H9 (cell line): ENCODE data around the gene RDH14. TPM values are rescaled to one million over a fixed set of nuclear protein-coding genes. Genes with fewer than 3 reads are reported as not detected.

ENCODE experiments used
- DNase-seq: peaks from one replicate; pipeline ENCODE4 v3.0.0-alpha.2; 2017
- H2AFZ ChIP-seq: one replicate; pipeline ENCODE4 v1.6.1; 2013; ENCODE audit warnings: mild to moderate bottlenecking, low read length, control low read depth, moderate library complexity
- H2AK5ac ChIP-seq: 2 replicates; pipeline ENCODE4 v1.6.1; 2013; ENCODE audit warnings: low read length, control low read depth, mixed read lengths; ENCODE audit not compliant: insufficient read length
- H2BK120ac ChIP-seq: one replicate; pipeline ENCODE4 v1.6.1; 2013; ENCODE audit warnings: low read depth, mild to moderate bottlenecking, low read length, control low read depth, inconsistent platforms; ENCODE audit not compliant: poor library complexity, severe bottlenecking
- H2BK12ac ChIP-seq: 2 replicates; pipeline ENCODE4 v1.6.1; 2013; ENCODE audit warnings: low read length, control low read depth, mixed read lengths, low read depth; ENCODE audit not compliant: insufficient read length
- H2BK15ac ChIP-seq: 2 replicates; pipeline ENCODE4 v1.6.1; 2013; ENCODE audit warnings: low read depth, low read length, control low read depth
- H2BK20ac ChIP-seq: one replicate; pipeline ENCODE4 v1.6.1; 2013; ENCODE audit warnings: low read depth, mild to moderate bottlenecking, low read length, control low read depth, inconsistent platforms; ENCODE audit not compliant: poor library complexity, severe bottlenecking
- H2BK5ac ChIP-seq: 2 replicates; pipeline ENCODE4 v1.6.1; 2013; ENCODE audit warnings: low read length, control low read depth, mixed read lengths; ENCODE audit not compliant: insufficient read length
- H3K14ac ChIP-seq: 2 replicates; pipeline ENCODE4 v1.6.1; 2013; ENCODE audit warnings: low read length, control low read depth; ENCODE audit not compliant: insufficient read depth
- H3K18ac ChIP-seq: 2 replicates; pipeline ENCODE4 v1.6.1; 2013; ENCODE audit warnings: low read depth, mild to moderate bottlenecking, mixed read lengths, low read length, control low read depth; ENCODE audit not compliant: insufficient read length
- H3K23ac ChIP-seq: 2 replicates; pipeline ENCODE4 v1.6.1; 2013; ENCODE audit warnings: low read length, control low read depth, mixed read lengths, low read depth; ENCODE audit not compliant: insufficient read length
- H3K23me2 ChIP-seq: 2 replicates; pipeline ENCODE4 v1.6.1; 2013; ENCODE audit warnings: low read depth, mild to moderate bottlenecking, mixed read lengths, low read length, control low read depth; ENCODE audit not compliant: insufficient read length, poor library complexity, severe bottlenecking
- H3K27ac ChIP-seq: 2 replicates; pipeline ENCODE4 v1.5.1; 2013; ENCODE audit warnings: low read length, control low read depth, mixed read lengths, low read depth; ENCODE audit not compliant: insufficient read length
- H3K27me3 ChIP-seq: 2 replicates; pipeline ENCODE4 v1.6.1; 2013; ENCODE audit warnings: low read length, control low read depth, inconsistent platforms; ENCODE audit not compliant: insufficient read depth
- H3K4ac ChIP-seq: 2 replicates; pipeline ENCODE4 v1.6.1; 2013; ENCODE audit warnings: low read depth, mild to moderate bottlenecking, control low read depth, inconsistent platforms, low read length, moderate library complexity
- H3K4me1 ChIP-seq: 2 replicates; pipeline ENCODE4 v1.6.1; 2013; ENCODE audit warnings: low read length, control low read depth, inconsistent platforms; ENCODE audit not compliant: insufficient read depth
- H3K4me2 ChIP-seq: 2 replicates; pipeline ENCODE4 v1.6.1; 2013; ENCODE audit warnings: low read length, control low read depth, mixed read lengths; ENCODE audit not compliant: insufficient read length, insufficient read depth
- H3K56ac ChIP-seq: 2 replicates; pipeline ENCODE4 v1.6.1; 2013; ENCODE audit warnings: low read depth, mild to moderate bottlenecking, mixed read lengths, low read length, control low read depth; ENCODE audit not compliant: insufficient read length
- H3K79me1 ChIP-seq: 2 replicates; pipeline ENCODE4 v1.6.1; 2013; ENCODE audit warnings: low read depth, mild to moderate bottlenecking, moderate library complexity, low read length, control low read depth, inconsistent platforms; ENCODE audit not compliant: insufficient read depth, poor library complexity, severe bottlenecking
- H3K79me2 ChIP-seq: 2 replicates; pipeline ENCODE4 v1.6.1; 2013; ENCODE audit warnings: low read length, control low read depth, inconsistent platforms; ENCODE audit not compliant: insufficient read depth
- H3K9ac ChIP-seq: 2 replicates; pipeline ENCODE4 v1.6.1; 2013; ENCODE audit warnings: low read length, control low read depth, mixed read lengths; ENCODE audit not compliant: insufficient read length; ENCODE audit errors: extremely low read depth
- H3K9me3 ChIP-seq: one replicate; pipeline ENCODE4 v1.6.1; 2013; ENCODE audit warnings: low read depth, low read length, inconsistent platforms; ENCODE audit not compliant: control insufficient read depth
- H3T11ph ChIP-seq: one replicate; pipeline ENCODE4 v1.6.1; 2013; ENCODE audit warnings: mild to moderate bottlenecking, low read length, control low read depth, inconsistent platforms
- H4K20me1 ChIP-seq: one replicate; pipeline ENCODE4 v1.6.1; 2013; ENCODE audit not compliant: control insufficient read depth, insufficient read length, insufficient read depth
- H4K5ac ChIP-seq: 2 replicates; pipeline ENCODE4 v1.6.1; 2013; ENCODE audit warnings: low read depth, mild to moderate bottlenecking, mixed read lengths, low read length, control low read depth; ENCODE audit not compliant: insufficient read length
- H4K8ac ChIP-seq: replicated peaks from 2 replicates; pipeline ENCODE4 v1.6.1; 2013; ENCODE audit warnings: low read length, control low read depth, mixed read lengths, low read depth; ENCODE audit not compliant: insufficient read length
- H4K91ac ChIP-seq: 2 replicates; pipeline ENCODE4 v1.6.1; 2013; ENCODE audit warnings: low read depth, mild to moderate bottlenecking, moderate library complexity, mixed read lengths, low read length, control low read depth; ENCODE audit not compliant: insufficient read length
- H3K27ac Mint-ChIP-seq, 3 experiments: 2 replicates in 2 of 3; 3 replicates in 1 of 3; pipeline ENCODE4 v1.8.0; 2020 to 2021; ENCODE audit warnings: mixed read lengths in 3 of 3, mild to moderate bottlenecking in 1 of 3, moderate library complexity in 1 of 3
- H3K27me3 Mint-ChIP-seq: 2 replicates; pipeline ENCODE4 v1.8.0; 2021; ENCODE audit warnings: low read depth, mild to moderate bottlenecking, moderate library complexity, mixed read lengths
- H3K36me3 Mint-ChIP-seq, 3 experiments: 2 replicates in 2 of 3; 3 replicates in 1 of 3; pipeline ENCODE4 v1.8.0; 2020 to 2021; ENCODE audit warnings: low read depth in 3 of 3, mixed read lengths in 3 of 3; ENCODE audit not compliant: insufficient read depth in 1 of 3
- H3K4me1 Mint-ChIP-seq, 2 experiments: 2 replicates each; pipeline ENCODE4 v1.8.0; 2020; ENCODE audit warnings: mixed read lengths in 2 of 2
- H3K4me3 Mint-ChIP-seq, 2 experiments: 2 replicates in 1 of 2; 3 replicates in 1 of 2; pipeline ENCODE4 v1.8.0; 2020 to 2021; ENCODE audit warnings: mild to moderate bottlenecking in 2 of 2, mixed read lengths in 2 of 2, moderate library complexity in 1 of 2
- H3K9me3 Mint-ChIP-seq, 2 experiments: 2 replicates in 1 of 2; 3 replicates in 1 of 2; pipeline ENCODE4 v1.8.0; 2020; ENCODE audit warnings: mild to moderate bottlenecking in 2 of 2, mixed read lengths in 2 of 2, moderate library complexity in 1 of 2
- CTCF ChIP-seq: fragments of 200-600 bp; sonication (generic); conservative IDR thresholded peaks from 3 replicates; pipeline ENCODE4 v1.8.0; 2021; ENCODE audit warnings: antibody characterized with exemption, mild to moderate bottlenecking
- WGBS: extraction: QIAGEN DNeasy Blood & Tissue Kit; methylation state at CpG from one replicate; pipeline ENCODE4 v1.1.7; 2013; ENCODE audit warnings: missing lambda C conversion rate, low lambda C conversion rate, mixed read lengths; ENCODE audit not compliant: insufficient read length; ENCODE audit errors: extremely low coverage; 5-methylcytosine and 5-hydroxymethylcytosine counted together
- total RNA-seq: library from RNA; stranded (reverse); gene quantifications from 2 replicates; pipeline ENCODE4 v1.2.1, GENCODE V29; 2021

The RDH14 gene
- total RNA-seq, 1 experiment from 2014 or later = 25.5 TPM

GRCh38 chr2:18551623-18552022 is 8.8 kb downstream of the RDH14 start:
- WGBS = no CpG with 5 or more reads among the region's 2 CpGs
- Histone ChIP-seq H3K14ac (no peak overlapping the region), H2AFZ (no peak overlapping the region), H3K4me1 (peaks cover under 1% of the 10 kb centered on the region; the same call in 1 of the 2 replicates), H3K27me3 (no peaks in the 10 kb centered on the region), H2BK20ac (no peak overlapping the region), H3K23ac (no peak overlapping the region), H3K56ac (no peak overlapping the region), H3K4ac (no peak overlapping the region), H2AK5ac (no peak overlapping the region), H3K9ac (no peak overlapping the region), H3K18ac (no peak overlapping the region), H4K8ac (no peak overlapping the region), H3K4me2 (no peak overlapping the region), H3T11ph (no peak overlapping the region), H2BK120ac (no peak overlapping the region), H2BK15ac (no peak overlapping the region), H3K79me1 (no peaks in the 10 kb centered on the region), H4K20me1 (no peaks in the 10 kb centered on the region), H3K23me2 (no peaks in the 10 kb centered on the region), H4K91ac (no peak overlapping the region), H2BK5ac (no peak overlapping the region), H3K79me2 (no peaks in the 10 kb centered on the region), H3K9me3 (no peaks in the 10 kb centered on the region), H3K27ac (no peak overlapping the region), H4K5ac (no peak overlapping the region), H2BK12ac (no peak overlapping the region)
- peaks cover 9 to 15% (median 14%) of the 10 kb centered on the region in 3 experiments for H3K36me3 Mint-ChIP-seq
- peaks cover 8 to 11% of the 10 kb centered on the region in 2 experiments for H3K4me1 Mint-ChIP-seq
- no peaks in the 10 kb centered on the region for H3K27me3 Mint-ChIP-seq
- TF ChIP-seq CTCF = no peak
- peak overlapping the region in 2 of 3 experiments; percentile 43 to 44; a peak in 2 of 7 replicates for H3K27ac Mint-ChIP-seq
- no peak overlapping the region for H3K4me3 Mint-ChIP-seq
- no peak for DNase-seq
- H3K9me3 Mint-ChIP-seq = no peaks in the 10 kb centered on the region
